ENCODE data around the gene SDCCAG8. TPM values are rescaled to one million over a fixed set of nuclear protein-coding genes. Genes with fewer than 3 reads are reported as not detected.

The SDCCAG8 gene
- total RNA-seq, 4 donors from 2014 or later = 24.5 to 52.7 (median 31.7) TPM

DNA sequence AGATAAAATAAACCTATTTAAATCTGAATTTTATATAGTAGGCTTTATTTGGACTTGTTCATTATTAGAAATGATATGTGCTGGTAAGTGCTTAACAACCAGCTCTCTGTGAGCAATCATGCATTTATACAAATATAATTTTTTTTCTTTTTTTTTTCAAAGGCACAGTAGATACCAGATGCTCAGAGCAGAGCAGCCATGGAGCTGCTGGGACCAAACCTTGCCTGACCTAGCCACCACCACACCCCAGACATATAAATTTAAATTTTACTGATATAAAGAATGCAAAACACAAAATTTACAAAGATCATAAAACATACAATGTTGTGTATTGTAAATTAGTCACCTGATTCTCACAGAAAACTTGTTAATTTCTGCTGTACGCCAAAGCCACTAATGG is 290.6 kb downstream of the SDCCAG8 start:
- Histone ChIP-seq H3K27me3 (no peaks in the 10 kb centered on the region), H3K9me3 (no peaks in the 10 kb centered on the region), H3K27ac (replicated peaks in 1 of 4) (no peak overlapping the region), H3K4me3 (no peak overlapping the region), H3K36me3 (peaks cover 3 to 23% (median 8%) of the 10 kb centered on the region in 4 donors), H3K4me1 (peaks cover 0 to 8% (median 3%) of the 10 kb centered on the region in 4 donors)
- 0% methylated on average over 1 of the region's 1 CpG for WGBS
- intact Hi-C loops (cut with DNase I) = no loop called here
- no peak for TF ChIP-seq POLR2A (IDR thresholded peaks at IDR 0.05; ENCODE audit: low read depth)
- DNase-seq (ENCODE audit: extremely low spot score) = no peak

DNA sequence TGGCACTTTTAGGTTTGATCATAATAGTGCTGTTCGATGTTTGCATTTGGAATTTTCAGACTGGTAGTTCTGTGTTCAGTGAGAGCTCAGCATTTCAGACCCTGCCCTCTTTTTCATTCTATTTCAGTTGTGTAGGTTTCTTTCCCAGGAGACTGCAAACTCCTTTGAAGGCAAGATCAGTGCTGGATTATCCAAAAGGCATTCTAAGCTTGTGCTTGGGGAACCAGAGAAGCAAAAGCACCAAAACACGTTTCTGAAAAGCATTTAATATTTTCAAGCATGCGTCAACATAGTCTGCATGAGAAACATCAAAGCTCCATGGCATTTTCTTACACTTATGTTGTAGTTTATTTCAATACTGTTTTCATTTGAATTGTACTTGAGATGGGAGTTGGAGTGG is 292.1 kb downstream of the SDCCAG8 start:
- DNase-seq (ENCODE audit: extremely low spot score) = no peak
- Histone ChIP-seq H3K27ac (replicated peaks in 1 of 4) (no peak overlapping the region), H3K36me3 (peaks cover 3 to 23% (median 8%) of the 10 kb centered on the region in 4 donors), H3K4me1 (peaks cover 0 to 3% (median under 1%) of the 10 kb centered on the region in 4 donors), H3K9me3 (no peaks in the 10 kb centered on the region), H3K4me3 (no peak overlapping the region), H3K27me3 (no peaks in the 10 kb centered on the region)
- WGBS = 95% methylated on average over 3 of the region's 3 CpGs
- TF ChIP-seq, protein P1, sequence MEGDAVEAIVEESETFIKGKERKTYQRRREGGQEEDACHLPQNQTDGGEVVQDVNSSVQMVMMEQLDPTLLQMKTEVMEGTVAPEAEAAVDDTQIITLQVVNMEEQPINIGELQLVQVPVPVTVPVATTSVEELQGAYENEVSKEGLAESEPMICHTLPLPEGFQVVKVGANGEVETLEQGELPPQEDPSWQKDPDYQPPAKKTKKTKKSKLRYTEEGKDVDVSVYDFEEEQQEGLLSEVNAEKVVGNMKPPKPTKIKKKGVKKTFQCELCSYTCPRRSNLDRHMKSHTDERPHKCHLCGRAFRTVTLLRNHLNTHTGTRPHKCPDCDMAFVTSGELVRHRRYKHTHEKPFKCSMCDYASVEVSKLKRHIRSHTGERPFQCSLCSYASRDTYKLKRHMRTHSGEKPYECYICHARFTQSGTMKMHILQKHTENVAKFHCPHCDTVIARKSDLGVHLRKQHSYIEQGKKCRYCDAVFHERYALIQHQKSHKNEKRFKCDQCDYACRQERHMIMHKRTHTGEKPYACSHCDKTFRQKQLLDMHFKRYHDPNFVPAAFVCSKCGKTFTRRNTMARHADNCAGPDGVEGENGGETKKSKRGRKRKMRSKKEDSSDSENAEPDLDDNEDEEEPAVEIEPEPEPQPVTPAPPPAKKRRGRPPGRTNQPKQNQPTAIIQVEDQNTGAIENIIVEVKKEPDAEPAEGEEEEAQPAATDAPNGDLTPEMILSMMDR (IDR thresholded peaks at IDR 0.05) = no peak
- TF ChIP-seq EP300 (IDR thresholded peaks at IDR 0.05) = no peak
- TF ChIP-seq POLR2AphosphoS5 (IDR thresholded peaks at IDR 0.05) = no peak
- TF ChIP-seq POLR2A (IDR thresholded peaks at IDR 0.05; ENCODE audit: low read depth) = no peak
- intact Hi-C loops (cut with DNase I) = no loop called here

DNA sequence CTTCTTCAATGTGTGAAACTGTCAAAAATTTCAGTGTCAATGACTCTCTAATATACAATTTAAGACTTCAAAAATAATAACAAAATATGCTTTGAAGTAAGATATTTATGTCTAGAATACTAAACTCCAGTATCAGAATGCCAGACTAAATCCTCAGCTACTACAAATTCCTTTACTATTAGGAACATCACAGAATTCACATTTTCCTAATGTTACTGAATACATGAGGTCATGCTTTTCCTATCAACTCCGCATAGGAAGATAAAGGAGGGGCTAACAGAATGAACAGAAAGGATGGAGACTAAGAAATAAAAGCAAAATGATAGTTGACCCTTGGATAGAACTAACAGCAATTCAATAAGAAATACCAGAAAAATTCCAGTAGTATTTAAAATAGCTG is 292.7 kb downstream of the SDCCAG8 start:
- Histone ChIP-seq H3K9me3 (no peaks in the 10 kb centered on the region), H3K36me3 (peaks cover 3 to 18% (median 8%) of the 10 kb centered on the region in 4 donors), H3K27me3 (no peaks in the 10 kb centered on the region), H3K27ac (replicated peaks in 1 of 4) (no peak overlapping the region), H3K4me1 (no peaks in the 10 kb centered on the region), H3K4me3 (no peak overlapping the region)
- 97% methylated on average over 1 of the region's 1 CpG for WGBS
- TF ChIP-seq EP300 (IDR thresholded peaks at IDR 0.05) = no peak
- intact Hi-C loops (cut with DNase I) = no loop called here
- no peak for DNase-seq (ENCODE audit: extremely low spot score)

DNA sequence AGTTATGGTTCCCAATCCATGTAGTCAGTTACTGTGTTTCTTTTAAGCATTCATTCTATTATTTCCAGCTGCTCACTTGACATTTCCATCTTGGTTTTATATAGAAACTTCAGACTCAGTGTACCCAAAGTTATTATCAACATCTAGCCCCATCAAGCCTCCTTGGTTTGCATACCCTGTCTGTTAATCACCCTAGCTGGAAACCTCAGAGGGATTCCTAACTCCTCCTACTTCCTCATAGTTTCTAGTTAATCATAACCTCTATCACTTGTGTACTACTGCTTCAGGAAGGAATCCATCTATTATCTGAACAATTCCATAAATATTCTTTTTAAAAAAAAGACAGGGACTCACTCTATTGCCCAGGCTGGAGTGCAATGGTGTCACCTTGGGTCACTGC is 293.3 kb downstream of the SDCCAG8 start:
- no peak for DNase-seq (ENCODE audit: extremely low spot score)
- Histone ChIP-seq H3K9me3 (no peaks in the 10 kb centered on the region), H3K27me3 (no peaks in the 10 kb centered on the region), H3K27ac (replicated peaks in 1 of 4) (no peak overlapping the region), H3K36me3 (peaks cover 3 to 13% (median 7%) of the 10 kb centered on the region in 4 donors), H3K4me1 (no peaks in the 10 kb centered on the region), H3K4me3 (no peak overlapping the region)
- TF ChIP-seq EP300 (IDR thresholded peaks at IDR 0.05) (no peak), POLR2A (IDR thresholded peaks at IDR 0.05; ENCODE audit: low read depth) (no peak), POLR2AphosphoS5 (IDR thresholded peaks at IDR 0.05) (no peak)
- TF ChIP-seq, protein P1 (IDR thresholded peaks at IDR 0.05) = no peak
- intact Hi-C loops (cut with DNase I) = no loop called here

Small RNAs within 50 kb of the gene (small RNA-seq; reads per million reads assigned to genes)
- gene MIR4677 = 15.2 to 20.3 (median 15.2) reads per million in 3 donors

Other genes with a start within 250 kb of the SDCCAG8 start
- 10 to 100 TPM; 22.2 to 36.0 (median 30.9) TPM for gene CEP170, start 760 bp upstream of the SDCCAG8 start, total RNA-seq

Measured in esophagus muscularis mucosa (tissue), 4 donors.